ENCODE data around the gene VN1R5.
"Not testable (repeated sequence)": the region's sequence is repeated elsewhere in the genome, so short reads cannot be mapped to it uniquely, and the experiment has no call there.

VN1R5 gene

GRCh38 chr1:247274605-247275256 is 18.9 kb downstream of the VN1R5 start:
- DNase-seq: no peak

- no peak for DNase-seq
Measured at GRCh38 chr1:247277191-247277590, 21.3 kb downstream of the VN1R5 start.

DNA sequence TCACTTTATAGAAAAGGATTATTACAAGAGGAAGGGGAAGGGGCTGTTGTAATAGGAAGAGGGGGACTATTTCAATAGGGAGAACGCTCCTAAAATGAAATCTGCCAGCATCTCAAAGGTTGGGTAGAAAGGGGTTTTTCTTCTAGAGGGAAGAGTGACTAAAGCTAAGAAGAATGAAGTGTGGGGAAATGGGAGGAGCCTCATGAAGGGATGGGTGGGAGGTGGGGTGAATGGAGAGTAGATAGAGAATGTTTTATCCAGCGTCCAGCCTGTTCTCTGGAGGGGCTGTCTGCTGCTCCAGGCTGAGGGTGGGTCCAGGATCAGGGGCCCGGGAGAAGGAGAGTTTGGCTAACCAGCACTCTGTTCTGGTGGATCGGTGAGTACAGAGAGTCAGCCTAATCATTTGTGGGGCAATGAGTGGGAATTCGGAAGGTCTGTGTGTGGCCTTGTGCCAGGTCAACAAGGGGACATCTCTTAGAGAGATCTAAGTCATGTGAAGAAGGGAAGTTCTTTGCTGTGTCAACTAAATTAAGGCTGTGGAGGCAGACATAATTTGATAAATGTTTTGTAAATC is 25.2 kb downstream of the VN1R5 start:
- DNase-seq: no peak

DNA sequence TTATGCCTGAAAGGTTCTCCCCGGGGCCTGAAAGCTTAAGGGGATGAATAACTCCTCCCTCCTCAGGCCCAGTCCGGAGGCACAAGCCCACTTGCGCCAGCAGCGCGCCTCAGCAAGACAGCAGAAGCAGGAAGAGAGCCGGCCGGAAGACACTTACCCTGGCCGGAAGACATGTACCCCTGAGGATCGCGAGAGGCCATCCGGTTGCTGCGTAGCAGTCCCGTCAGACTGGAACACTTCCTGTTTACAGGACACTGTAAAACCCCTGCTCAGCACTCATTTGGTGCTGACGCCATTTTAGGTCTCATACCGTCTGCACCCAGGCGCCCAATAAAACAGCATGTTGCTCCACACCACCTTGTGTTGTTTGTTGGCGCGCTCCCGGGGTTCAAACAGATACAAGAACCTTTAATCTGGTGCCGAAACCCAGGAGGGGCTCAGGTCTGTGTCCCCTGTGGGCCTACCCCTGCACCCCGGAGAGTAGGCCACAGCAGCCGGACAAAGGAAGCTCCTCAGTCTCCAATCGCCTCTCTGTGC is 30.3 kb downstream of the VN1R5 start:
- DNase-seq: no peak

DNA sequence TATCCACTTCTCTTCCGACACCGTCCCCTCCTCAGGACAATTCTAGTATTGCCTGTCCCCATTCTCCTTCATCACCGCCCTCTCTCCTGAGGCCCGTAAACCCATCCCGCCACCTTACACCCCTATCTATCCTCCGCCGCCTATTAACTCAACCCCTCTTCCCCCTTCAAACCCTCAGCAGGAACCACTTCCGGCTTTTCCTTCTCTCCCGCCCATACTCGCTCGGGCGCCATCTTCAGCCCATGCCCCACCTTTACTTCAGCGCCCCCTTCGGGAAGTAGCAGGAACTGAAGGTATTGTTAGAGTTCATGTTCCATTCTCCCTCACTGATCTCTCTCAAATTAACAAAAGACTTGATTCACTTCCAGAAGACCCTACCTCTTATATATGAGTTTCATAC is 31.6 kb downstream of the VN1R5 start:
- DNase-seq: no peak

GRCh38 chr1:247288341-247288740 is 32.5 kb downstream of the VN1R5 start:
- DNase-seq: no peak

DNA sequence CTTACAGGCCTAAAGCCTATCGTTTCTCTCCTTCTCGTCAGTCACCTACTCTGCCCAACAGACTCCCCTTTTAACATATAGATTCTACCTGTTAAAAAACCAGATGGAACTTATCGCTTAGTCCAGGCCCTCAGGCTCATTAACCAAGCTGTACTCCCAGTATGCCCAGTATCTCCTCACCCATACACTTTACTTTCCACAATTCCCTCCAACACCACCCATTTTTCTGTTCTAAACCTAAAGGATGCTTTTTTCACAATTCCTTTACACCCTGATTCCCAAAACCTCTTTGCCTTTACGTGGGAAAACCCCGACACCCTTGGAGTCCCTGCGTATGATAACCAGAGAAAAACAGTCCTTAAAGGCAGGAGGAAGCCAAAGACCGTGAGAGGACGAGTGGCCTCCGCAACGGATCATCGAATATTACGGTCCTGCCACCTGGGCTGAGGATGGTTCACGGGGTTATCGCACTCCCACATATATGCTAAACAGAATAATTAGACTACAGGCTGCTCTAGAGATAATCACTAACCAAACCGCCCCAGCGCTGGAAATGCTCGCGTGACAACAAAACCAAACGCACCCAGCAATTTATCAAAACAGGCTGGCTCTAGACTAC is 33.5 kb downstream of the VN1R5 start:
- DNase-seq: not testable (repeated sequence)

GRCh38 chr1:247290576-247290975 is 34.7 kb downstream of the VN1R5 start:
- DNase-seq: no peak

GRCh38 chr1:247291161-247291560 is 35.3 kb downstream of the VN1R5 start:
- no peak for DNase-seq

DNA sequence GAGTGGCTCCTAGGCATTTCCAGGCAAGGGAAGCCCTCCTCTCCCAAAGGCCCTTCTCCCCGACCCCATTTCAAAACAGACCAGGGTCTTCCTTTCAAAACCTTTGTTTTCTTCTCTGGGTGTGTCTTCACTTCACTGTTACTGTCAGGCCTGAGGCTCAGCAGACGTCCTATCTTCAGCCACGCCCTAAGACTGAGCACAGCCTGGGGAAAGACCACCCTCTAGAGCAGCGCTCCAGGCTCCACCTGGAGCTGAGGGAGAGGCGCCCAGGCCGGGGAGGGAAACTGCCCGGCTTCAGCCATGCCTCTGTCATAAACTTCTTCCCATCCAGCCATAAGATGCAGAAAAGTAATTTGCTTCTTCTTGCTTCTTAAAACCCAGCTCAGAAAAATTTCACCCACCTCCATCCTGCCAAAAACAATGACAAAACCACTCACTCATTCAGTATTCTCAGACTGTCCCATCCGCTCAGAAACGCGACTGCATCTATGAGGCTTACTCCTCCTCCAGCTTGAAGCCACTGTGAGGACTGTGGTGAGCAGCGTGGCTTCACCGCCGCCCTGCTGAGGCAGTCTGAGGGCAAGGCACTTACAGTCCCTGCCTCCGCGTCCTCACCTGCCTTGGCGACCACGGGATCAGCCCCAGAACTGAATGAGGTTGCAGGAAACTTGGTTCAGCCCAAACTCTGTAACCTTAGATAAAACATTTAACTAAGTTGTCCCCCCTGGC is 36.1 kb downstream of the VN1R5 start:
- no peak for DNase-seq

DNA sequence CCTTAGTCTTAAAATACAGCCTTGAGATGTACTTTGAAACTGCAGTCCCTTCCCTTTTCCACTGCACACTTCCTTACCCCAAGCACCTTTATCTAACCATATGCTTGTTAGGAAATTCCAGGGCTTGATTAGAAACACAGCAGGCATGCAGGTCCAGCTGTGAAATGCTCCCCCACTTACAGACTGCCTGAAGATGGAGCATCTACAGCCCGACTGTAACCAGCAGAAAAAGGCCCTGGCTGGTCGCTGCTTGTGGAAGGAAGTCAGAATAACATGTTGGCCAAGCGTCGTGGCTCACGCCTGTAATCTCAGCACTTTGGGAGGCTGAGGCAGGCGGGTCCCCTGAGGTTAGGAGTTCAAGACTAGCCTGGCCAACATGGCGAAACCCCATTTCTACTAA is 37.2 kb downstream of the VN1R5 start:
- DNase-seq: no peak

DNA sequence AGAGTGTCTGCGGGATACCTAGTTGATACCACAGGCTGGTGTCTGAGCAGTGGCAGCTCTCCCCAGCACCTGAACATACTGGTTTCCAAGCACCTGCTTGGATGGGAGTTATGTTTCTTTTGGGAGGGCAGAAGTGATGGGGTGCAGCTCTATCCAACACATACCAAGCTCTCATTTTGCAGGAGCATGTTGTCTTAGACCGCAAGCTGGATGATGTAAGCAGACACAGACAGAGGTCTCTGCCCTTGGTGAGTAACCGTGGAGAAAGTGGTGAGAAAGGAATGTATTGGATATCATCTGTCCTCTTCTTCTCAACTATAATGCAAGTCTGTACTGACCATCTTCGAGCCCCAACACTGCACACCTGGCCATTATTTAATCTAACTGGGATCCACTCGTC is 38.4 kb downstream of the VN1R5 start:
- DNase-seq: no peak

DNA sequence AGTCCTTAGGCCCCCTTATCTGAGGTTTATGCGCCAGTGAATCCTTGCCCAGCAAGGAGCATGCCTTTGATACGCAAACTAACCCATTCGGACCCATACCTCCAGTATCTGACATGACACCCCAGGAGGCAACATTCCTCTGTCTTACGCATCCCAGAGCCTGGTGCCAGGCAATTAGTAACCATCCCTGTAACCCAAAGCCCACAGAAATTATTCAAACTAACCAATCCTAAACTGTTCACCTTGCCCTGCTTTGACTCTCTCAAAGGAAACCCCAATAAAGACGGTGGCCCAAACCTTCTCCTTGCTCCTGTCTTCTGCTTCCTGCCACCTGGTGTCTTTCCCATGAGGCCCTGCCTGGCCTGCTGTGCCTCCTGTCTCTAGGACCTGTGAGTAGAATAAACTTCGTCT is 39.4 kb downstream of the VN1R5 start:
- no peak for DNase-seq

GRCh38 chr1:247295746-247296145 is 39.9 kb downstream of the VN1R5 start:
- no peak for DNase-seq

DNA sequence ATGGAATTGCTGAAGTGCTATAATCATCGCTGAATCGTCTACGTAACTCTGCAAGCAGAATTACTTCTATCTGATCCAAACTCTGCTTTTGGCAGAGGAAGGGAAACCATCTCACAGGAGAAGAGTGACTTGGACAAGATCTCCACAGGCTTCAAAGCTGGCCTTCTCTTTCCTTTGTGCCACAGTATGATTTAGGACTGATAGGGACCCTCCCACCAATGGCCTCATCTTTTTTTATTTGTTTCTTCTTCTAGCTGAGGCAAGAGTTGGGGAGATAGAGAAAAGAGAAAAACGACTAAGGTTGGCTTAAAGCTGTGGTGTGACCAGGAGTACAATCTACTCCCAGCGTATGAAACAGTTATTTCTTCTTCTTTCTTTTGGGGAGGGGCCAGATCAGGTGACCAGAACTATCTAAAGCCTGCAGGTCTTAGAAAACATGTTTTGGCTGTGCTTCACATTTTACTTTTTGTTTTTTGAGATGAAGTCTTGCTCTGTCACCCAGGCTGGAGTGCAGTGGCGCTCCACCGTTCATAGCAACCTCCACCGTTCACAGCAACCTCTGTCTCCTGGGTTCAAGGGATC is 40.8 kb downstream of the VN1R5 start:
- no peak for DNase-seq

DNA sequence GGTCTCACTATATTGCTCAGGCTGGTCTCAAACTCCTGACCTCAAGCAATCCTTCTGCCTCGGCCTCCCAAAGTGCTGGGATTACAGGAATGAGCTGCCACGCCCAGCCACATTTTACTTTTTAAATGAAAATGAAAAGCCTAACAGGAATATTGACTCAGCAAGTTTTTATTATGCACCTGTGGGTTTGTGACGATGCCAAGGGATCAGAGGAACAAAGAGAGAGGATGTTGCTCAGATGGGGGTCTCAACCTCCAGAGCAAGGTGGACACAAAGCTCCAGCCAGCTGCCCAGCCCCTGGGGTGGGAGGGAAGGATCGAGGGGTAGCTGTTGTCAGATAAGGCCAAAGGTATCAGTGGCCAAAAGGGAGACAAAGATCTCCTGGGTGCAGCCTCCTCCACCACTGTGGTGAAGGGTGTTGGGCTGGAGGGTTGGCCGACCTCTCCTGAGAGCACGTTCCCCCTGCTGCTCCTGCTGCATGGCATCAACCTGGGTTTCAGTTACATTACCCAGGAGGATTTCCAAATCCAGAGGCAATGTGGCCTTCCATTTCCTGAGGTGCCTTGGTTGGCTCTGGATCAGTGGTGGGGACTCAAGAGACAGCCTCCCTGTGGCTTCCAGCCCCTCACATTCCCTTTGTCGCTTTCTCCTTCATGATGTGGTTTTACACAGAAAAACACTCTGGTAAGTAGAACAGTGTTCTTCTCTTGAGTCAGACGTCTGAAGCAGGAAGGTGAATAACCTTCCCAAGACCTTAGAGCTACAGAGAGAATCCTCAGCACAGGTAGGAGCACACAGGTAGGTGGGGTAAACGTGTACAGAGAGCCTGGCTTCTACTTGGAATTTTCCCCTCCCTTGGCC is 41.6 kb downstream of the VN1R5 start:
- DNase-seq: no peak

DNA sequence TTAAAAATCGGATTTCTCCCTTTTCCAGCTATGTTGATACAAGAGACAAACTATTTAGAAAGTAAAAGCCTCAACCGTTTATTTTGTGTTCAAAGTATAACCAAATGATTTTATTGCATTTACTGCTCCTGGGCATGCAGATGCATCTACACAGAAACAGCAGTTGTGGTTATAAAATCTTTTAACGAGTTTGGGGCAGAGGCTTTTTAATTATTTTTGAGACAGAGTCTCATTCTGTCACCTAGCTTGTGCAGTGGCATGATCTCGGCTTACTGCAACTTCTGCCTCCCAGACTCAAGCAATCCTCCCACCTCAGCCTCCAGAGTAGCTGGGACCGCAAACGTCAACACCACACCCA is 42.2 kb downstream of the VN1R5 start:
- DNase-seq: no peak

GRCh38 chr1:247298701-247299100 is 42.8 kb downstream of the VN1R5 start:
- DNase-seq: no peak

- DNase-seq: no peak
Measured at GRCh38 chr1:247299723-247300381, 44.0 kb downstream of the VN1R5 start.

- no peak for DNase-seq
Measured at GRCh38 chr1:247300491-247301175, 44.8 kb downstream of the VN1R5 start.

DNA sequence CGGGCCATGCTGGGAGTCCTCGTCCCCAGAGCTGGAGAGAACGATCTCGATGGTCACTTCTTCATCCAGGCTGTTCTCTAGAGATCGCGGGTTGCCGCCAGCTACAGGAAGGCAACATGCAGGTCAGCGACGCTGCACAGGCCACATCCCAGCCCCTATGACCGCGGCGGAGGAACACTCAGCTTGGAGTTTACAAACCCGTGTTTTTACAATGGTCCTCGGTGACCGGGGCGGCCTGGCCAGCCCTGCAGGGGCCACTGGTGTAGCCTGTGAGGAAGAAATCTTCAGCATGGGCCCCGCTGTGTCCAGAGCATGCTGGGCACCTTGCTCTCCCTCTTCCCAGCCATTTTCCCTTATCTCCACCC is 45.3 kb downstream of the VN1R5 start:
- no peak for DNase-seq

All from stimulated activated naive CD4-positive, alpha-beta T cell treated with Interleukin-2 at 50 U/mL for 16 hours (primary cell).